Measurements from ENCODE around the gene MRFAP1L1. TPM values are rescaled to one million over a fixed set of nuclear protein-coding genes. Genes with fewer than 3 reads are reported as not detected.

Gene MRFAP1L1
- total RNA-seq, 3 donors from 2014 or later: 24.2 to 49.0 (median 31.2) TPM

GRCh38 chr4:6742507-6742906 lies 32.8 kb upstream of the MRFAP1L1 start:
- Histone ChIP-seq H3K9me3 (no peaks in the 10 kb centered on the region), H3K4me3 (no peak overlapping the region), H3K4me1 (ENCODE audit: low read depth) (peaks cover 18% of the 10 kb centered on the region), H3K36me3 (ENCODE audit: low read depth) (no peaks in the 10 kb centered on the region)
- DNase-seq: no peak
- ATAC-seq: no peak
- TF ChIP-seq CTCF (IDR thresholded peaks at IDR 0.05): no peak
- intact Hi-C loops (cut with DNase I, micrococcal nuclease): no loop called here

GRCh38 chr4:6740347-6740746 lies 30.7 kb upstream of the MRFAP1L1 start:
- Histone ChIP-seq H3K9me3 (no peaks in the 10 kb centered on the region), H3K4me1 (ENCODE audit: low read depth) (no peaks in the 10 kb centered on the region), H3K36me3 (ENCODE audit: low read depth) (no peaks in the 10 kb centered on the region), H3K4me3 (no peak overlapping the region)
- intact Hi-C loops (cut with DNase I, micrococcal nuclease): no loop called here
- DNase-seq (peak in 1 of 3 donors; percentile 8), ATAC-seq (no peak)
- no peak for TF ChIP-seq CTCF (IDR thresholded peaks at IDR 0.05)

GRCh38 chr4:6739920-6740319 lies 30.3 kb upstream of the MRFAP1L1 start:
- intact Hi-C loops (cut with DNase I, micrococcal nuclease): no loop called here
- Histone ChIP-seq H3K4me3 (no peak overlapping the region), H3K9me3 (no peaks in the 10 kb centered on the region), H3K36me3 (ENCODE audit: low read depth) (no peaks in the 10 kb centered on the region), H3K4me1 (ENCODE audit: low read depth) (no peaks in the 10 kb centered on the region)
- ATAC-seq (no peak), DNase-seq (no peak)
- no peak for TF ChIP-seq CTCF (IDR thresholded peaks at IDR 0.05)

- intact Hi-C loops (cut with DNase I, micrococcal nuclease): no loop called here
- no peak for ATAC-seq
- Histone ChIP-seq H3K4me1 (ENCODE audit: low read depth) (no peaks in the 10 kb centered on the region), H3K9me3 (no peaks in the 10 kb centered on the region), H3K36me3 (ENCODE audit: low read depth) (no peaks in the 10 kb centered on the region), H3K4me3 (no peak overlapping the region)
- TF ChIP-seq CTCF (IDR thresholded peaks at IDR 0.05): no peak
- peak in 1 of 3 donors; percentile 16 for DNase-seq
These were observed 24.6 kb upstream of the MRFAP1L1 start for GRCh38 chr4:6734165-6734786.

GRCh38 chr4:6733358-6734164 lies 23.9 kb upstream of the MRFAP1L1 start:
- no peaks in the 10 kb centered on the region for H3K9me3 ChIP-seq
- H3K4me3 ChIP-seq: no peak overlapping the region
- no peaks in the 10 kb centered on the region for H3K36me3 ChIP-seq (ENCODE audit: low read depth)
- DNase-seq (no peak), ATAC-seq (no peak)
- TF ChIP-seq CTCF (IDR thresholded peaks at IDR 0.05): no peak
- no peaks in the 10 kb centered on the region for H3K4me1 ChIP-seq (ENCODE audit: low read depth)
- intact Hi-C loops (cut with DNase I, micrococcal nuclease): no loop called here

Data from mucosa of descending colon (tissue), 3 donors.